Measurements from ENCODE around the gene C2.

The C2 gene

DNA sequence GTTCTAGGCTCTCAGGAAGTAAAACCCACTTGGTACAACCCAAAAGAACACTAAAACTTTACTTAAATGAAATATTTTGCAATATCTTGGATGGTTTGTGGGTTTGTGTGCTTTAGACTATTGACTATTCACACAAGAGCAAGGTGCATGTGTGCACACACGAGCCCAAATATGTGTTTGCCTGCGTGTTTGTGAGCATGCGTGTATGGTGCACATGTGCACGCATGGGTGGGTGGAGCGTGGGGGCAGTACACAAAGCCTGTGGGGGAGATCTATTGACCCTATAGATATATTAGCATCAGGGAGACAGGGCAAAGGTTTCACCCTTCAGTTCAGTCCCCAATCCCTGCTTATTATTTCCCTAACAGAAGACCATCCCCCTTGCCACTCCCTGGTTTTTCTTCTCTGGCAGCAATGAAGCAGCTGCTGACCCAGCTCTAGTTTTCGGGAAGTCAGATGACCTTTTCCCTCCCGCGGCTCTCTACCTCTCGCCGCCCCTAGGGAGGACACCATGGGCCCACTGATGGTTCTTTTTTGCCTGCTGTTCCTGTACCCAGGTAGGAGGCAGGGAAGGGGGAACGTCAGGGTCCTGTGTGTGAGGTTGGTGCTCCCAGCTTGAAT, at the start of gene C2:
Gene C2 (plus strand): TSS at position 476 of the 621 bp plus-strand sequence. CDS start 36 bp downstream, at position 512.
- no peak for DNase-seq

DNA sequence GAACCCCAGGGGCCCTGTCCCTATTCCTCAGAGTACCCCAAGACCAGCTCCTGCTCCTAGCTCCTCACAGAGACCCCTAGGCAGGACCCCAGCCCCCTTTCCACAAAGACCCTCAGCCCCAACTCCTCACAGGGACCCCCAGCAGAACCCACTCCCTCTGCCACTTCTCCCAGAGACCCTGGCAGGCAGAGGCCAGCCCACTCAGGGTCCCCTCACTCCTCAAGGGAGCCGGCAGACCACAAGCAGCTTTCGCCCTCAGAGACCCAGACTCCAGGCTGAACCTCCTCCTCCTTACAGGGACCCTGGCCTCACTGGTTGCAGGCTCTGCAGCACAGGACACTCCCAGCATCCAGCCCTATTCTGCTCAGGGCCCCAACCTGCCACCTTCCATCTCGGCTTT, 49.3 kb upstream of the C2 start:
- no peak for DNase-seq

DNA sequence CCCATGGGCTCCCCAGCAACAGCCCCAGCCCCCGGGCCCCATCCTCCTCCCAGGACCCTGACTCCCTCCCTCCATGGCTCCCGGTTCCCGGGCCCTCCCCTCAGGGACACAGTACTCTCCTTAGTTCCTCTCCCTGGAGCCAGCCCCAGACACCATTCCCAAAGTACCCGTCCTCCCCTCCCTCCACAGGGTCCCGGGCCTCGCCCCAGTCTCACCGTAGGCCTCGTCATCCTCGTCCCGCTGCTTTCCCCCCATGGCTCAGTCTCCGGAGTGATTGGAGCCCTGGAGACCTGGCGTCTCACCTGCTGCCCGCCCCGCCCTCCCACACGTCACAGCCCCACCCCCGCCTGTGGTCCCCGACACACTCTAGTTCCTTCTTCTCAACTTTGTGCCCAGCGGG, 48.8 kb upstream of the C2 start, which contains the start of gene SLC44A4:
Gene SLC44A4 (minus strand): TSS at position 272 of the 400 bp plus-strand sequence. CDS start 17 bp downstream, at position 255.
- no peak for DNase-seq

DNA sequence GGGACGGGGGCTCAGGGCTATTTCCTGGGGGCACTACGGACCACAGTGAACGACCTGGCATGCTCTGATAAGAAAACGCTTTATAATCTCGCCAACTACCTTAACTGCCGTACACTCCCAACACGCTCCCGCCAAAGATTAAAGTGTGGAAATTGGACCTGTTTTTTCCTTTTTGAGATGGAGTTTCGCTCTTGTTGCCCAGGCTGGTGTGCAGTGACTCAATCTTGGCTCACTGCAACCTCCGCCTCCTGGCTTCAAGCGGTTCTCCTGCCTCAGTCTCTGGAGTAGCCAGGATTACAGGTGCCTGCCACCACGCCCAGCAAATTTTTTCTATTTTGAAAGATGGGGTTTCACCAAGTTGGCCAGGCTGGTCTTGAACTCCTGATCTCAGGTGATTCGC, 48.4 kb upstream of the C2 start:
- DNase-seq = no peak

DNA sequence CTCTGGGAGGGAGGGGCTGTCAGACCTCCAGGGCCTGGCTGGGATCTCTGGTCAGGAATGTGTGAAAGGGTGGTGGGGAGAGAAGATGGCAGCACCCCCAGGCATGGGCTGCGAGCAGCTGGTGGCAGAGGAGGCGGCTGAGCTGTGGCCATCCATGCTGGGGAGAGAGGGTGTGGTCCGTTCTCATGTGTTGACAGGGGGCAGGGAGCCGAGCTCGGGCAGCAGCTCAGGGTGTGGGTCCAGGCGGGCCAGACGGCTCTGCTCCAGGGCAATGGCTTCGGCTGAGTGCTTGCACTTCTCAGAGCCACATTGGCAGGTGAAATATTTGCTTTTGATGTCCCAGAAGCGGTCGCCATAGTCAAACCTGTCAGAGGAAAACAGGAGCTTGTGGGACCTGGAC, 47.6 kb upstream of the C2 start:
- no peak for DNase-seq

DNA sequence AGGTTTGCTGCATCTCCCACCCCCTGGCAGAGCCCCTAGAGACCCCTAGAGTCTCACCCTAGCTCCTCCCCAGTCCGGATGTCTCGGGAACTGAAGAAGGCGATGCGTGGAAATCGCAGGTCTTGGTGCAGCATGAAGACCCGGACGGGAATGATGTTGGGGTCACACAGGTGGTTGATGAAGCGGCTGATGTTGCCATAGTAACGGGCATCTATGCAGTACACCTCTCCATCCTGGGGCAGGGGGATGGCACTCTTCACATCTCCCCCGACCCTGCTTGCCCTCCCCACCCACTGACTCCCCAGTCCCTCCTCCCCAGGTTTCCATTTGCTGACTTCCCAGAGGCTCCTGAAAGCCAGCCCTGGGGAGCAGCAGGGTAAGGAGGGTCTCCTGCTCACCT, 46.9 kb upstream of the C2 start:
- no peak for DNase-seq

DNA sequence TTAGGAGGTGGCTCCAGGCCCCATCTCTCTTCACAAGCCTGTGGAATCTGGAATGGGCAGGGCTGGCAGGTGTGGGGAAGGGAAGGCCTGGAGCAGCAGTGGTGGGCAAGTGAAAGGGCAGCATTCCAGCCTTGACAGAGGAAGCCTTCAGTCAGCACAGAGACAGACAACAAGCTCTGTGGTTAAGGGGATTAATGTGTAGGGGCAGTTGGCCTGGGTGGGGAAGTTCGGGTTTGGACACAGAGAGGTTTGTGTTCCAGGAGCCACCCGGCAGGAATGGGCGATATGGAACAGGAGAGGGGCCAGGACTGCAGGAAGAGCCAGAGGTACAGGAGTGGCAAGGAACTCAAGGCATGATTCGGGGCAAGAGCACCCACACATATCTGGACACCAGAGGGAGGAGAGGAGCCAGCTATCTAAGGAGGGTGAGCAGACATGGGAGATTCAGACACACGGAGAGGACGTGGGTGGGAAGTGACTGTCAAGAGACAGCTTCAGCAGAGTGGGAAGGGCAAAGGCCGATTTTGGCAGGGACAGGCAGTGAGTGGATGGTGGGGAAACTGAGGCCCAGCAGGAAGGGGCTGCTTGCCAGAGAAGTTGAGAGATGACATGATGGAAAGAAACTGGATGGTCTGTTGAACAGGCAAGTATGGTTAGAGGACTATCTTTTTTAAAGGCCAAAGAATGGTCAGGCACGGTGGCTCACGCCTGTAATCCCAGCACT, 46.2 kb upstream of the C2 start:
- DNase-seq = no peak

DNA sequence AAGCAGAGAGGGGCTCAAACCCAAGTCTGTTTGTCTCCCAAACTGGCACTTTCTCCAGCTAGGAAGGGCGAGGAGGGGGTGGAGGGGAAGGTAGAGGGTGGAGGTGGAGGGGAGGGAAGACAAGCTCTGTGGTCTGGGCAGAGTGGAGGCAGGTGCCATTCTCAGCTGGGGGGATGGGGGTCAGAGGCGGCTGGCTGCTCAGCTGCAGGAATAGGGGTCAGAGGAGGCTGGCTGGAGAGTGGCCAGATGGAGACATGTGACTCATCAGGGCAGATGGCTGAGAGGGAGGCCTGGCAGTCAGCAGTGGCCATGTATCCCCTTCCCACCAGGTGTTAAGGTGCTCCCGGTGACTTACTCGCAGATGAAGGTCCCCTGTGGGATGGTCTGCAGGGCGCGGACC, 45.2 kb upstream of the C2 start:
- DNase-seq = no peak

DNA sequence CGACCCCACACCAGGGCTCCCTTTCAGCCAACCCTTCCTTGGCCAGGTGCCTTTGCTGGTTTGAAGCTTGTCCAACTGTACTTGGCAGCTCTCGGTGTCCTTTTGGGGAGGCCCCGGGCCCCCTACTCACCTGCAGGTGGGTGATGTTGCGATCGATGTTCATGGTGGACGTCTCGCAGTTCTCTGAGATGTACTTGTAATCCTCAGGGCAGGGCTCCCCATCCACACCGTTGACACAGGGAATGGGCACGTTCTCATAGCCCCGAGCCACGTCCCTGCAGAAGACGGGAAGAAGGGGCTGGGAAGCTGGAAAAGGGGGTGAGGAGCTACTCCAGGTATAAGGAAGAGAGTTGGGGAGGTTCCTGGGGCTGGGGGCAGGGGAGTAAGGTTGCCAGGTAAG, 43.8 kb upstream of the C2 start:
- no peak for DNase-seq

DNA sequence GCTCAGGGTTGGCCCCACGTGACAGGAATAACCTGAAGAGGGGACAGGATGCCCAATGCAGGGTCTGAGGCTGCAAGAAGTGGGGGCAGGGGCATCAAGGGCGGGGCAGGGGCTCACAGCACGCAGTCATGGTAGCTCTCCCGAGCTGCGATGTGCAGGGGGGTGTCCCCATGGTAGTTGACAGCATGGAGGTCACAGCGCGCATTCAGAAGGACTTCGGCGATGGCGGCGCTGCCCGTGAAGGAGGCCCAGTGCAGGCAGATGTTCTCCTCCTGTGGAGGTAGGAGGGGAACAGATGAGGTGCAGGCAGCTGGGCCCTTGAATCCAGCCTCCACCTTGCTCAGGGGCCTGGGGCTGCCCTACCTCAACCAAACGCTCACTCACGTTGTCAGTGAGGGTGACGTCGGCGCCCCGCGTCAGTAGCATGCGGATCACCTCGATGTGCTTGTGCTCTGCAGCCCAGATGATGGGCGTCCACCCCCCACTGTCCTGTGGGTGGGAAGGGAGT, 42.9 kb upstream of the C2 start:
- no peak for DNase-seq

DNA sequence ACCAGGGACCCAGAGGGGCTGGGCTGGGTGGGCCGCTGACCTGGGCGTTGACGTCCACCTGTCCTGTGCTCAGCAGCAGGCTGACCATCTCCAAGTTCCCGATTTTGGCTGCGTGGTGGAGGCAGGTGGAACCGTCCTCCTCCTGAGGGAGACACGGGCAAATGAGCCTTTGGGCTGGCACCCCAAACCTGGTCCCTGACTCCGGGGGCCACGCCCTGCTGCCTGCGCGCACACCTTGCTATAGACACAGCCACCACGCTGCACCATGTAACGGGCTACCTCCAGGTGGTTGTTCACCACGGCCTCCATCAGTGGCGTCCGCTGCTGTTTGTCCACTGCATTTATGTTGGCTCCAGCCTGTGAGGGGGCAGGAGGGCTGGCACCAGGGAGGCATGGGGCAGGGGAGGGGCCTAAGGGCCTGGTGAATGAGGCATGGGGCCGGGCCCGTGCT, 41.0 kb upstream of the C2 start:
- DNase-seq = no peak

DNA sequence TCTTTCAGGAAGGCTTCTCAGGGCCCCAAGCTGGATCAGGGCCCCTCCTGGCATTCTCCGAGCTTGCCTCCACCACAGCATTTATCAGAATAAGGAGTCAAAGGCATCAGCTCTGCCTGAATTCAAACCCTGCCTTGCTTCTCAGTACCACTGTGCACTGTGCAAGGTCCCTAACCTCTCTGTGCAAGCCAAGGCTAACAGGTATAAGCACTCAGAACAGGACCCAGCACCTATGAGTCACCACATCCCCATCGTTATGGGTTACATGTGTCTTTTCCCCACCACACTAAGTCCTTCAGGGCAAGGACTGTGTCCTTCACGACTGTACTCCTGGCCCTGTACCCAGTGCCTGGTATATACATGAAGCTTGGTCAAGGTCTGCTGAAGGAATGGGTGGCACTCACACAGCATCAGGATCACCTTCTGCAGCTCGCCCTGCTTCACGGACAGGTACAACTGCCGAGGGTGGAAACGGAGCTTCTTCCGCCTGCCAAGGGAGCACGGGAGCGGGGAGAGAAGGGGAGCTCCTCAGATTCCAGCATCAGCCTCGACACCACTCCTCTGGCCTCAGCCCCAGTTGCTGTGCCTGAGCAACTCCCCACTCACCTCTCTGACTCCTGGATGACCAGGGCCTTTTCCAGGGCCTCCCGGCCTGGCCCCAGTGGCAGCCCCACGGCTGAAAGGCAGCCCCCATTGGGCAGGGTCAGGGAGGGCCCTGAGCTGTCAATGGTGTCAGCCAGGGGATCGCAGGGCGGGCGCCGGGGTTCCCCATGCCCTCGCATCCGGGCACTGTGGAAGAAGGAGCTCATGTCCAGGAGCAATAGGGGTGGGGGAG, 40.1 kb upstream of the C2 start:
- no peak for DNase-seq

DNA sequence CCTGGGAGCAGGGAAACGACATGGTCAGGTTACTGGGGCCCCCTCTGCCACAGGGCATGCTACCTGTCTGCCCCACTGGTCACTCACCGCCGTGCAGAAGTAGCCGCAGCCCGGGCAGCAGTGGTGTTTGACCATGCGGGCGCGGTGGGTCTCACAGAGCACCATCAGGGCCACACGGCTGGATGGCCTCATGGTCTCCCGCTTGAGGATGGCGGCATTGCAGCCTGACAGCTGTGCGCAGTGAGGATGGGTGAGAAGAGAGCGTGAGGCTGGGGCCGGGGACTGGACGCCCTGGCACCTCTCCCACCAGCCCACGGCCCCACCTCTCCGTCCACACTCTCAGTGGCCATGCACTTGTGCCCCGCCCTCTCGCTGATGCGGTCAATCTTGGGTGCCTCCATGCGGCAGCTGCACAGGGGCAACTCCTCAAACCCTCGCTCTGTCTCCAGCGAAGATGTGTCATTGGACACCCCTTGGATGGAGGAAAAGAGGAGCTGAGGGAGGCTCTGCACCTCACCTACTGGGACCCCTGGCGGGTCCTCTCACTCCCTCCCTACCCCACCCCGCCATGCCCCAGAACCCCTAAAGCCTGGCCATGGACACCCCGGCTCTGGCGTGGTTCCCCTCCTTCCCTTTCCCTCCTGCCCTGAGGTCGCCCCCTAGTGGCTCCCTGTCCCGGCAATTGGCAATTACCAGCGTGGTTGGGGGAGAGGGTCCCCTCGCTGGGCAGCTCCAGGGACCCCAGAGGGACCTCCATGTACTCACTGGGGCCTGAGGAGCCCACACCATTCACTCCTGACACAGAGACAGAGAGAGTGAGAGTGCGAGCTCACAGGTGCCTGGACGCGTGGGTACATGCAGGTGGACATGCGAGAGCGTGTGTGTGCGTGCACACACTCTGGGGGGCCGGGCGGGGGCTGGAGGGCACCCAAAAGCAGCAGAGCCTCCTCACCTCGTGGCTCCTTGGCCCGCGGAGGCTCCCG, 39.0 kb upstream of the C2 start:
- DNase-seq = peak; percentile 85

DNA sequence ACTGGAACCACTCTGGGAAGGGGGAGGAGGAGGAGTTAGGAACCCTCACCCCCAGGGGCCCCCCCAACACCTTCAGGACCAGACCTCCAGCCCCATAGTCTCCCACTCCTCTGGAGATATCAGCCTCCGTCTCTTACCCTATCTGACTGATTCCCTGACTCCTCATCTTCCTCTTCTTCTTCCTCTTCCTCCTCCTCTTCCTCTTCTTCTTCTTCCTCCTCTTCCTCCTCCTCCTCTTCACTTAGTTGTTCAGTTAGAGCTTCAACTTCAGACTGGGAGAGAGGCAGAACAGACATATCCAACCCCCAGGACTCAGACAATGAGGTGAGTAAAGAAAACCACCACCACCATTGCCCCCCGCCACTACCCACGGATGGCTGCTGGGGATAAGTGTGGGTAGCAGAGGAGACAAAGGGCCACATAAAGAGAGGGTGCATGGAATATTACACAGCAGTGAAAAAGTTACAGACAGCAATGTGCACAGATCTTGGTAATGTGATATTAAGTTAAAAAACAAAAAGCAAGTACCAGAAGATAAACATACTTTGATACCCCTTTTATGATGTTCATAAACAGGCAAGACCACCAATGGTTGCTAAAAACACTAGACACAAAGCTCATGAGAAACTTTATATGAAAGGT, 38.1 kb upstream of the C2 start:
- no peak for DNase-seq

DNA sequence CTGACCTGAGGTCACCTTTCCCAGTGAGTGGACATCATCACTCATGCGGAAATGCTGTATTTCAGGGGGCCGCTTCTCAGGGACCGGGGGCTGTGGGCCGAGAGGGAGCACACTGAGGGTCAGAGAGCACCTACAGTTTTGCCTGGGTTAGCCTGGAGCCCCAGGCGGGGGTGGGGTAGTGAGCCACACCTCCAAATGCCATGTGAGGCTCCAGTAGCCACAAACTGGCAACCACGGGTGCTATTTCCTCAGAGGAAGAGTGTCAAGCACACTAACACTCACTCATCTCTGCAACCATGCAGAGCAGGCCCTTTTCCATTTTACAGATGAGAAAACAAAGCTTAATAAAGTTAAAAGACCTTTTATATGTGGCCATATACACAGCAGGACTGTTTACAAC, 34.7 kb upstream of the C2 start:
- no peak for DNase-seq

DNA sequence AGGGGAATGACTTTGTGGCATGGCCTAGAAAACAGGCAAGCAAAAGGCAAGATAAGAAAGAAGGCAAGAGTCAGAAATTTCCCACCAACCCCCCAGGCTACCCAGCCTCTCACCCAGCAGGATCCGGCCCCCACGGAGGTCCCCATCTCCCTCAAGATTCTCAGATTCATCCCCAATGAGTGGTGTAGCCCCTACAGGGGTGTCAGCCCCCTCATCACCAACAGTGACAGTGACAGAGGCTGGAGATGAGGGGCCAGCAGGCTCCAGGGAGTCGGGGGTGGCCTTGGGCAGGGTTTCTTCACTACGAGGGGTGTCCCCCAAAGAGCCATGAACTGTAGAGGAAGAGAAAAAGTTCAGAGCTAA, 31.0 kb upstream of the C2 start:
- DNase-seq = no peak

DNA sequence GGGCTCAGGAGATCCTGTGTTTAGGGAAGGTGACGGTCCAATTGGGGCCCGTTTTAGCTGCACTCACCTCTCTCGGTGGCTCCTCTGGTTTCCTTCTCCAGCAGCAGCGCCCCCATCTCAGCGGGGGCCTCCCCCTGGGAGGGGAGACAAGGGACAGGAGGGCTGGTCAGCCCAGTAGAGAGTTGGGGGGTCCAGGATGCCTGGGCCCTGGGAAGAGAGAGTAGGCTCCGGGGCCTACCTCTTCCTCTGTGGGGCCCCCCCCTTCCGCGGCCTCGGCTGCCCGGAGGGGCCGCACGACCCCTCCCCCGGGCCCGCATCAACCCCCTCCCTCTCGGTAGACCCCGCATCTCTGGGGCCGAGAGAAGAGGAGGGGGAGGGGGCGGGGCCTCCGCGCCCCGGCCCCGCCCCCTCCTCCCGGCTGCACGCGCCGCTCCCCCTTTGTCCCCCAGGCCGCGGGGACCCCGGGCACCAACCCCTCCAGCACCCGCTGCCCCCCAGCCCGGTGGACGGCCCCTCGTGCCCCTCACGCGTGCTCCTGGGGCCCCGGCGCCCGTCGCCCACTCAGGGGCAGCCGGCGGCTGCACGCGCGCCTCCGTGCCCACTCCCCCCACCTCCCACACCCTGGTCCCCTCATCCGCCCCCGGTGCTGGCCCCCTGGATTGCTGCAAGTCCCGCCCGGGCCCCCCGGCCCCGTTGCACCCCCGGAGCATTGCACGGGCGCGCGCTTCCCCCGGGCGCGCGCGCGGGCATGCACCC, 30.5 kb upstream of the C2 start:
- DNase-seq = no peak

DNA sequence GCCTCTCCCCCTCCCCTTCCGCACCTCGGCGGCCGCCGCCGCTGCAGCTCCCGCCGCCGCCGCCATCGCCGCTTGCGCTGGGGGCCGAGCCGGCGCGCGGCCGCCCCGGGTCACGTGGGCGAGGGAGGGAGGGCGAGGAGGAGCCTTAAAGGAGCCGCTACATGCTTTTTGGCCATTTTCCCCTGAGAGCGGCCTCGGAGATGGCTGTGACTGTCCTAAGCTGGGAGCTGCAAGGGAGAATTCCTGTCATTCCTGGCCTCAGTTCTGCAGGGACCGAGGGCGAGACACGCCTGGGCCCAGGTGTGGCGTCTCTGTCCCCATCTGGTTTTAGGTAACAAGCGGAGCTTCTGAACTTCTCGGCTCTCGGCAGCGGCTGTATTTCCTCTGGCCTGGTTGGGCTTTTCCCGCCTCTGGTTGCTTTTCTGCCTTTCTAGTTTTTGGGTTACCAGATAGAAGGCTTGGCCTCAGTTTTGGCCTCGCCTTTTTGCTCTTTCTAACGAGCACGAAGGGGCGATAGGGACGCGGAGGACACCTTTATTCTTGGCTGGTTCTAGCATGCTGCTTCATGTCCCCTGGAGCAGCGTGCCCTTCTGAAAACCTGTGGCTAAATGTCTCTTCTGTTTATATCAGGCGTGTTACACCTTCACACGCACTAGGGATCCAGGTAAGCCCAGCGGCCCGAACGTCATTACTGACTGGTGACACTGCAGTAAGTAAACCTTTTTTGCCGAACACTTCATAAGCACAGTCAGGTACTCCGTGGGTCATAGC, 29.7 kb upstream of the C2 start, which contains the start of gene EHMT2:
Gene EHMT2 (minus strand): TSS at position 87 of the 771 bp plus-strand sequence. CDS start 21 bp downstream, at position 66.
- peak; percentile 95 for DNase-seq

DNA sequence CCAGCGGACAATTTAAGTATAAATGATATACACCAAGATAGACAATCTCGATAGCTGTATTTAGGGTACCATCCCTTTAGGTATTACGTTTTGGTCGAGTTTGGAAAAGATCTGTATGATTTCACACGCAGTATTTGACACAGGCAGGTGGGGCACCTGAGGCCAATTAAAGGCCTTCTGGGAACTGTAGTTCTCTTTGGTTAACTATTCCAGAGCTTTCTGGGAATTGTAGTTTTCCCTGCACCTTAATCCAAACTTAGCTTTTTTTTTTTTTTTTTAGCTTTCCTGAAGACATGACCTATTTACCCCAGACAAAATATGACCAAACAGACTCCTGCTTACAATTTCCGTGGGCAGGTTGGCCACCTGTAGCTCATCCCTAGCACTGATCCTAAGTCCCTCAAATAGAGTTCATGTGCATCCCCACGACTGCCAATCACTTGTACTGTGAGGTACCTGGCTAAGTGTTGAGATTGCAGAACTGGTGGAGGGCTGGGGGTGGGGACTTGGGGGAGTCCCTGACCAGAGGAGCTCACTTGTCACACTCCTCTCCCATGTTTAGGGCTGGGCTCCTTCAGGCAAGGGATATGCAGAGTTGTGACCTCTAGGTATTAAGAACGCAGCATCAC, 29.0 kb upstream of the C2 start:
- peak; percentile 72 for DNase-seq

DNA sequence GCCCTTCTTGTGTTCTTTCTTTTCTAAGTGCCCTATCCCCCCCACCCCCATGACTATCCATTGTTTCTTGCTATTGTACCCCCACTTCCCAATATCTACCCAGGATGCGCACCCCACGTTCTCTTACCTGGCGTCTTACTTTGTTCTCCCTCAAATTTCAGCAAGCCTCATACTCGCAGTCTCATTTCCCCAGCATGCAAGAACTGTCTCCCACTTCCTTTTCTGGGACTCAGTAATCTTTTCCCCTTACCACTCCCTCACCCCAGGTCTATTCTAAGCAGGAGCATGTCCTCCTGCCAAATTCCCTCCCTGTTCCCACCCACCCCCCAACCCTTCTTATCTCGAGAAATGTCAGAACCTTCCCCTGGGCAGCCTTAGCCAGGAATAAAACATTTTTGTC, 28.3 kb upstream of the C2 start:
- no peak for DNase-seq
